IPS-NIHi11 (cell line): ENCODE data around the gene TMEM184B.

Experiments used
- DNase-seq: peaks from one replicate; pipeline ENCODE4 v3.0.0; 2012; ENCODE audit warnings: mixed read lengths, low spot score

The TMEM184B gene

DNA sequence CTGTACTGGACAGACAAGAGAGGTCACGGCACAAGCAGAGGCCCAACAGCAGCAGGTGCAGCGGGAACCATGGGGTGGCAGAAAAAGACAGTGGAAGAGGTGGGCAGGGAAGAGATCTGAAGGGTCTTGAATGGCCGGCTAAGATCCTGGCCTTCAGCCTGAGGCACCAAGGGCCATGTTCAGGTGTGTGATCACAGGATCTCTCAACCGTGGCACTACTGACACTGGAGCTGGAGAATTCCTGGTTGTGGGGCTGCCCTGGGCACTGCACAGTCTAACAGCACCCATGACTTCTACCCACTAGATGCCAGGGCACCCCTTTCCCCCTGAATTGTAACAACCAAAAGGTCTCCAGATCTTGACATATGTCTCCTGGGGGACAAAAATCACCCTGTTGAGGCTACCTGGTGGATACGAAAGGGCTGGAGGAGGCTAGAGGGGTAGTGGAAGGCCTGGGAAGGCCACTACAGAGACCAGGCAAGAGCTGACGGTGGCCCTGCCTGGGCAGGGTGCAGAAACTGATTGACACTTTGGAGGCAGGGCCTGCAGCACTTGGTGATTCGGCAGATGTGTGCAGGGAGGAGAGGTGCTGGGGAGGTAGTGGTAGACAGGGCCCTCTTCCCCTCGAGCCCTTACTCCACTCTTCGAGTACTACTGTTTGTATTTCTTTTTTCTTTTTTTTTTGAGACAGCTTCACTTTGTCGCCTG is 36.1 kb upstream of the TMEM184B start:
- no peak for DNase-seq

DNA sequence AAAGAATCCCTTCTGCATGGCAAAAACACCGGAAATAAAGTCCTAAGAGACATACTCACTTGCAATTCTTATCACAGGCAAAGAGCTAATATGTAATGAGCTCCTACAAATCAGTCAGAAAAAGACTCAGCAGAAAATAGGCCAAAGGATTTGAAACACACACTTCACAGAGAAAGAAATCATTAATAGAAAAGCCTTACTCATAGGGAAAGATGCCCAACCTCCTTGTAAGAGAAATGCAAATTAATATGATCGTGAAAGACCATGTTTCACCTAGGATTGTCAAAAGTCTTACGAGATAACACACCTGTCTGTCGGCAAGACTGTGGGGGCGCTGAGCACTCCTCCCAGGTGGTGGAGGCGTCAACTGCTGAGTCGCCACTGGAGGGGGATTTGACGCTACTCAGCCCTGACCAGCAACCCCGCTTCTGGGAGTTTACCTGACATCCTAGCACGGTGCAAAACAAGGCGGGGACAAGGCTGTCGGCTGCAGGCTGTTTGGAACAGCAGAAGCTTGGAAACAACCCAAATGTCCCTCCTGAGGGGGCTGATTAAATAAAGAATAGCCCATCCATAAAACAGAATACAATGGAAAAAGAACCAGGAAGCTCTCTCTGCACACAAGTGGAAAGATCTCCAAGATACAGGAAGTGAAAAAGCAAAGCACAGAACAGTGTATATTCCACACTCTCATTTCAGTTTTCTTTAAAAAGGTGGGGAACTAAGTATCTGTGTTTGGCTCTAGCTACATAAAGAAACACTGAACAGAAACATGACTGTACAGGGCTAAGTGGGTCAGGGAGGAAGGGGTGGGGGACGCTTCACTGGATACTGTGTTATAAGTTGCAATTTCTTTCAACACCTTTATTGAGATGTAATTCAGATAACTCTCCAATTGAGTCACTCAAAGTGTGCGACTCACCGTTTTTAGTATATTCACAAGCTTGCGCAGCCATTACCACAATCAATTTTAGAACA is 33.0 kb upstream of the TMEM184B start:
- peak; percentile 60 for DNase-seq

DNA sequence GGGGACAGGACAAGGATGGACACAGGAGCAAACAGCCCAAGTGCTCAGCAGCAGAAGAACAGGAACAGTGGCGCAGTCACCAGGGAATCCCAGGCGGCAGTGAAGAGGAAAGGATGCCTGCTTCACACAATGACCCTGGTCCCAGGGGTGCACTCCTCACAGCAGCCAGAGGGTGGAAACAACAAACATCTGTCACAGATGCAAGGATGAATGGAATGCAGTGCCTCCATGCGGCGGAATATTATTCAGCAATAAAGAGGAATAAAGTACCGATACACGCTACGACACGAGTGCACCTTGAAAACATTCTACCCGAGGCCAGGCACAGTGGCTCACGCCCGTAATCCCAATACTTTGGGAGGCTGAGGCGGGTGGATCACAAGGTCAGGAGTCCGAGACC is 31.7 kb upstream of the TMEM184B start:
- no peak for DNase-seq

DNA sequence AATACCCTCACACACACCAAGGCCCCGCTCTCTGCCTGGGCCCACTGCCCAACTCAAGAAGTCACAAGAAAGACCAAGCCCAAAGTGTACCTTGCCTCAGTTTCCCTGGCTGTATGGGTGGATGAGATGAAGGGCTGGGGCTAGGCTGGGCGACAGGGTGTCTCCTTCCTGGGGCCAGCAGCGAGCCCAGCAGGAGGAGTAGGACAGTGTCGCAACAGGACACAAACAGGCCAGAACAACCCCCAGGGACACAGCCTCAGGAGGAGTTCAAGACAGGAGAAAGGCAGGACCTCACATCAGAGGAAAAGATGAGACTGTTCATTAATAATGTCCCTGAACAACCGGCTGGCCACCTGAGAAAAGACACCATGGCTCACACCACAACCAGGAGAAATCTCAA is 31.2 kb upstream of the TMEM184B start:
- no peak for DNase-seq

DNA sequence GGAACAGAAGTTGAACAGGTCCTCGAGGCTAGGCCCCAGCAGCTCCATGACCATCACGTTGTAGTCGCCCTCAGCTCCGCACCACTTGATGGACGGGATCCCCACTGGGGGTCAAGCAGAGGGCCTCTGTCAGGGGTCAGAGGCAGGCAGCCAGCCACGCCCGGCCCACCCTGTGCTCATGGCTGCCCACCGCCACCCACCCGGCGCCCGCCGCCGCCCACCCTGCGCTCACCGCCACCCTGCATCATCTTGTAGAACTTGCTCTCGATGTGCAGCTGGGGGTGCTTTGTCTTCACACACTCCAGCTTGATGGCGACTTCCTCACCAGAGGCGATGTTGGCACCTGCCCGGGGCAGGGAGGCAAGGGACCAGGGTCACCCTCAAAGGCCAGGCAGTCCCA is 30.1 kb upstream of the TMEM184B start:
- DNase-seq = no peak

DNA sequence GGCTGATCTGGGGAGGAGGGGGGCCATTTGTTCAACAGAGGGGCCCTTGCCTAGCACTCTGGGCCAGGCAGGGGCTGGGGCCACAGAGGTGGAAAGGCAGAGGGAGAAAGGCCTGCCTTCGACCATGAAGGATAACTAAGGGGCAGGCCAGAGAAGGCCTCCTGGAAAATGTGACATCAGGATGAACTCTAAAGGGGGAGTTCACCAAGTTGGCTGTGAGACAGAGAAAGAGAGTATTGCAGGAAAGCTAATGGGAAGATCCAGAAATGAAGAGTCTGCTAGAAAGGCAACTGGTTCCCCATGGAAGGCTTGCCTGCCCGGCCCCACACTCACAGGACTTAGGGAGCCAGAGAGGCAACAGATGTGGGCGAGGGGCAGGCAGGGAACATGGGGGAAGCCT is 28.1 kb upstream of the TMEM184B start:
- no peak for DNase-seq

DNA sequence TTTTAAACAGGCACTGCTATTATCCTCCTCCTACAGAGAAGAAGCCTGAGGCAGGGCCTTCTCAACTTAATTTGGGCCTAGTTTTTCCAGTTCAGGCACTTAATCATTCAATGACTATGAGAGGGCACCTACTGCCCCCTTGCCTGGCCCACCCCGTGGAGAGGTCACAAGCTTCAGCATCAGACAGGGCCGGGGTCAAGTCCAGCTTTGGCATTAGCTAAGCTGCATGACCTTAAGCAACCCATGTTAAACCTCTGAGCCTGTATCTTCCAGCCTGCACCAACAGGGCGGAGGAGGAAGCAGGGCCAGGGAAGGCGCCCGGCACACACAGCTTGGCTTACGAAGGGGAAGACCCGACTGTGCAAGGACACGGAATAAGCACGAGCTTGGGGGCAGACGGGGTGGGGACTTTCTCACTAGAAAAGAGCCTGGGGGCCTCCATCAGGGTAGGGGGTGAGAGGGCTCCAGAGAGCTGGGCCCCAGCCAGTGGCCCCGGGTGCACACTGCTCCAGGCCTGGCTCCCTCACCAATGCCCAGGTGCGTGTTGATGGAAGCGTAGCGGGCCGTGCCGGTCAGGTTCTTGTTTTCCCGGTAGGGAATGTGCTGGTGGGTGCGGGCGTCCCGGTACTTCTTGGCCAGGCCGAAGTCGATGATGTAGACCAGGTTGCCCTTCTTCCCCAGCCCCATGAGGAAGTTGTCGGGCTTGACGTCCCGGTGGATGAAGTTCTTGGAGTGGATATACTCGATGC is 27.6 kb upstream of the TMEM184B start:
- DNase-seq = no peak

DNA sequence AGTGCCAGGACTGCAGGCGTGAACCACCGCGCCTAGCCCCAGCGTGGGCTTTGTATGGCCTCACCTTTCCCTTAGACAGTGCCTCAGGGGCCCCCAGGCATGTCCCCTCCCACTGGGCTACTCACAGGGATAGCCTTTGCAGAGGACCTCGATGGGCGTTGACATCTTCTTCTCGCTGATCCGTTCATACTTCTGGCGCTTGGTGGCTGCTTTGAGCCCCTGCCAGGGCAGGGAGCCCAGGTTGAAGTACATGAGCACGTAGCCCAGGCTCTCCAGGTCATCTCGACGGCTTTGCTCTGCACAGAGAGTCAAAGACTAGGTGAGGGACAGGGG is 26.9 kb upstream of the TMEM184B start:
- DNase-seq = no peak

DNA sequence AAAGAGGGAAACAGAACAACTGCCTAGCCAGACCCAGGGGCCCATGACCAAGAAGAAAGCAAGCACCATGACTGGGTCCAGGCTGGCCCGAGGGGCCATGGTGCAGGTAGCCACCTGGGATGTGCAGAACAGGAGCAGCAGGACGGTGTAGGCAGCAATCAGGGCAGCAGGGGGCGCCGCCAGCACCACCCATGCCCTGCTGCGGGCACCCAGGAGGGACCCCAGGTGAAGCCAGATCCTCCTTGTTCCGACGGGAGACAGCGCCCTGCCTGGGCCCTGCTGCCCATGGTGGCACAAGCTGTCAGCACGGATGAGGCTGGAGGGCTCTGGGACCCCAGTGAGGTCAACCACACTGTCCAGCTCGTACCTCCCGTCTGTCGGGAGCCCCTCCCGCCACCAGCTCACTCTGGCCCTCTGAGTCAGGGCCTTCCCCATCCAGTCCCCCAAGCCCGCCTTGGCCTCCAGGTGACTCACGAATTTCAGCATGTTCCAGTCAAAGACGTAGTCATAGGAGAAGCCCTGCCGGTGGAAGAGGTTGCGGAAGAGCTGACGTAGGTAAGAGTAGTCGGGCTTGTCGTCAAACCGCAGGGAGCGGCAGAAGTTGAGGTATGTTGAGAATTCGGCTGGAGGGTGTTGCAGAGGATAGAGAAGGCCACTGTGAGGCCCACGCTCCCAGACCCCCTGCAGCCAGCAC is 25.6 kb upstream of the TMEM184B start:
- DNase-seq = peak; percentile 84

DNA sequence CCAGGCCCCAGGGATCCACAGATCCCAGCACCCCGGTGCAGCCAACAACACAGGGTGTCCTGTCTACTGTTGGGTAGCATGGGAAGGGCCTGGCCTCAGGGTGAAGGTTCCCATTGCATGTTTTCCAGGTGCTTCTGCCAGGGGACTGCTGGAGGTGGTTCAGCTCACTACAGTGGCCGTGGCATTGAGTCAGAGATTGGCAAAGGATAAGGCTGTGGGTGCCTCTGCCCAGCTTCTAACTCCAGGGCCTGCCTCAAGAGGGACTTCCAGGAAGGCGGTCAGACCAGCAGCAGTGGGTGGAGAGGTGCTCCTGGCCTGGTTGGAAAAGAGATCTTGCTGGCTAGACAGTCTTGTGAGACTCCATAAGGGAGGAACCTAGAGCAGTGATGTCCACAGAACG is 23.6 kb upstream of the TMEM184B start:
- no peak for DNase-seq

DNA sequence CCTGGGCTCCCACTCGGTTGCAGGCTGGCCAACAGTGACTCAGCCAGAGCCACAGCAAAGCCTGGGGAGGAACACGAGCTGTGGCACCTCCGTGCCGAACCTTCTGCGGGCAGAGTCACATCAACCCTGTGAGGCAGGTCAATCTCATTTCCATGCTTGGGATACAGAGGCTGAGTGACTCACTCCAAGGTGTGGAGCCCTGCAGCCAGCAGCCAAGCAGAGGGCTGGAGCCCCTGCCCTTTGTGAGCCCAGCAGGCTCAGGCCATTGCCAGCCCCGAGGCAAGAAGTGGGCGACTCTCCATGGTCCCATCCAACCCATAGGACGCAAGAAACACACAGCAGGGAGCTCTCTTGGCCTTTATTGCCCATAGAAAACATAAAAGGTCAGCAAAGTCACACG is 23.1 kb upstream of the TMEM184B start:
- no peak for DNase-seq

DNA sequence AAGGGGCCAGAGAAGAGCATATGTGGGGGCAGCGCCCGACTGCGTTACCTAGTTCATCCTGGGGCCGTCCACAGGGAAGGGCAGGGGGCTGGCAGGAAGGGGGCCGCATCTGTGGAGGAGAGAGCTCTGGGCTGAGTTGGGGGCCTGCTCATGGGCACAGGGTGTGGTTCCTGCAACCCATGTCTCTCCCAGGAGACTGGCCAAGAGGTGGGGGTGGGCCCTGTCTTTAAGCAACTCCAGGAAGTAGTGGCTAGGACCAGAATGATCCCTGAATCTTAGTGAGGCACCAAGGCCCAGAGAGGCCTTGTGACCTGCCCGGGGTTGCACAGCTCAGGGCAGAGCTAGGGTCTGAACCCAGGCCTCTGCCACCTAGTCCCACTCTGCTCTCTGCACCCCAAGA is 22.5 kb upstream of the TMEM184B start:
- DNase-seq = no peak

DNA sequence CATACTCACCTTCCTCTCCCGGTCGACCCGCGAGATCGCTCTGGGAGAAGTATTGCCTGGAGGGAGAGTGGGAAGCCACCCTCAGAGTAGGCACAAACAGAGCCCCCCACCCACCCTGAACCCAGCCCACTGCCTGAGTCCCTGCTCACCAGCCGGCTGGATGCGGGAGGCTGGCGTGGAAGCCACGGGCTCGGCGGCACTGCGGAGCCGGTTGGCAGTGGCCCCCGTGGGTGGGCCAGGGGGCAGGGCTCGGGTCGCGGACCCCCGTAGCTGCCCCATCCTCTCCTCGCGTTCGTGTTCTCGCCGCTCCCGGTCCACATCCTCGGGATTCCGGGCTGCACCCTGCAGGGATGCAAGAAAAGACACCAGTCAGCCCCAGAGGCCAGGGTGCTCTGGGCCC is 21.4 kb upstream of the TMEM184B start:
- DNase-seq = no peak

DNA sequence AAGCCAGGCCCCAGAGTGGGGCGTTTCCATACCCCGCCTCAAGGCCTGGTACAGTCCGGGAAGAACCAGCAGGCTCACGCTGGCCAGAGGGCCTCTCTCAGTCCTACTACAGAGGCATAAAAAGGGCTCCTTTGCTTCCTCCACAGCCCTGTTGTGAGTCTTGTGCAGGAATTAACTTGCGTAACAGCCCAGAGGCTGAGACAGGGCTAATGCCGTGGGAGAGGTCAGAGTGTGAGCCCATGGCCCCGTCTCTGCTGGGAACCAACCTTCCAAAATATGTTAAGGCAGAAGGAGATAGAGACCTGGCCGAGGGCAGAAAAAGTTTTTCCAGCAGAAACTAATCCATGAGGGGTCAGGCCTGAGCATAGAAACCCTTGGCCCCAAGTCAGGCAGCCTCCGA is 19.9 kb upstream of the TMEM184B start:
- no peak for DNase-seq

DNA sequence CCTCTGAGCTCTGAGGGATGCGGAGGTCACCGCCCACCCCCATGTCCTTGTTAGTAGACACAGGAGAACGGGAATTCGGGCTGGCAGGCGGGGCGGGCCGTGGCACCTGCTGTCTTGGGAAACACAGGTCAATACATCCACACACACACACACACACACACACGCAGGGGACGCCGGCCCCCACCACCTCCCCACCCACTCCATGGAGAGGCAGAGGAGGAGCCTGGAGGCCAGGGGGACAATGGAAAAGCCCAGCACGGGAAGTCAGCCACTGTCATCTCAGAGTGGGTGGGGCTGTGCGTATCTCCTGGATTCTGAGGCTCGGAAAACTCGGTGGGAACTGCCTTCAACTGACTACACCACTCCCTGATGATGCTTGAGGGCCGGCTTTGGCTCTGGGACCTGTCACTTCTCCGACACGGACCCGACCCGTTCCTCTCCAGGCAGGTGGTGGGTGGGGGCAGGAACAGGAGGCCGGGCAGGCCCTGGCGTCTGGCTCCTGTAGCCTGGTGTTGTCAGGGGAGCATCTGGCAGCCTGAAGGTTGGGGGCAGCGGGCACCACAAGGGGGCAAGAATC is 18.5 kb upstream of the TMEM184B start:
- no peak for DNase-seq

DNA sequence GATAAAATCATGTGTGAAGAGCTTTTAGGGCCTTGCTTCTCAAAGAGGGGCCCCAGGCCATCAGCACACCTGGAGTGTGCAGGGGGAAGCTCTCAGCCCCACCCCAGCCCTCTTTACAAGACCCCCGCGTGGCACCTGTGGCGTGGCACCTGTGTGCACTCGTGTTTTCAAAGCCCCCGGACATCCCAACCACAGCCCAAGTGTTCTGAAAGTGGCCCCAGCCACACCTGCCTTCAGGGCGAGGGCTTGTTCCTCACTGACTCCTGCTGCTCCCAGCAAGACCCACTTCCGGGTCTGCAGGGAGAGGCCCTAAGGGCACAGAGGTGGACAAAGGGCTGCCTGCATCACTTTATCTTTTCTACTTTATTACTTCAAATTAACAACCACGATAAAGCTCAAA is 17.5 kb upstream of the TMEM184B start:
- DNase-seq = no peak

DNA sequence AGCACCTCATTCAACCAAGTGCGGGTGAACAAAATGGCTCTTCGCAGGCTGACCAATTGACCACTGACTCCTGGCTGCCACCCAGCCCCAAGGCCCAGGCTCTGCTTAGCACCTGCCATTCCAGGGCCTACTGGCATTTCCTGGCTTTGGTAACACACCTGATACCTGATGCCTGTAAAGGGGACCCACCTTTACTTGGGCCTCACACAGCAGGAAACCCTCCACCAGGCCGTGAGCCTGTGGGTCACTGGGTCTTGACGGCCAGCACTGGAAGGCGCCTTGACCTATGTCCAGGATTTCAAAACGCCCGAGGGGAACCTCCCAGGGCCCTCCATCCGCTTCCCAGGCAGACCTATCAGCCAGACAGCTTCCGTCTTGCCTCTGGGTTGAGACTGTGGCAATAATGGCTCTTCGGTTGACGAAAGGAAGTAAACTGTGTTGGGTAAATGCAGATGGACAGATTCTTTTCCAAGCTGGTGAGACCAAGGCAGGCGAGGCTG is 16.8 kb upstream of the TMEM184B start:
- no peak for DNase-seq

DNA sequence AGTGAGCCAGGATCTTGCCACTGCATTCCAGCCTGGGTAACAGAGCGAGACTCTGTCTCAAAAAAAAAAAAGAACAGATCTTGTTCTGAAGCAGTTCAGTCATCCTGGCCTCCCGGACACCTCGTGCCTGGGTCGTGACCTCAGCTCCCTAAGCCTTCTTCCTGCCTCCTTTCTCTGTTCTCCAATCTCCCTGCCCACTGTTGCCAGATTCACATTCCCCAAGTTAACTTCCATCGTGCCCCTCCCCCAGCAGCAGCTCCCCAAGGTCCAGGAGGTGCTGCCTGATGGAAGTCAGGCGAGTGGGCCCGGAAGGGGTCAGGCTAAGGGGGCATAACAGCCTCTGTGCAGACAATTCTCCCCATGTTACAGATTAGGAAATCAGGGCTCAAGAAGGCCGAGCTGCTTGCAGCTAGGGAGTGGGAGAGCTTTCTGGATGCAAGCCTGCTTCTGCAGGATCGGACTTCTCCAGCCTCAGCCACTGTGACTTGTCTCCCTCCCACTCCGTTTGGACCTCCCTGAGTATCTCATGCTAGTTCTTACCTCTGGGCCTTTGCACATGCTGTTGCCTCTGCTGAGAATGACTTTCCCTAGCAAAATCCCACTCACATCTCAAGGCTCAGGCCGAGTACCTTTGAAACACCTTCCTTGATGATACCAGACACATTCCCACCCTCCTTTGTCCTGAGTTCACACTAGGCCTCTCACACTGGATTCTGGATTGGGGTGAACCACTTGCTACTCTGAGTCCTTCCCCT is 14.3 kb upstream of the TMEM184B start:
- no peak for DNase-seq

DNA sequence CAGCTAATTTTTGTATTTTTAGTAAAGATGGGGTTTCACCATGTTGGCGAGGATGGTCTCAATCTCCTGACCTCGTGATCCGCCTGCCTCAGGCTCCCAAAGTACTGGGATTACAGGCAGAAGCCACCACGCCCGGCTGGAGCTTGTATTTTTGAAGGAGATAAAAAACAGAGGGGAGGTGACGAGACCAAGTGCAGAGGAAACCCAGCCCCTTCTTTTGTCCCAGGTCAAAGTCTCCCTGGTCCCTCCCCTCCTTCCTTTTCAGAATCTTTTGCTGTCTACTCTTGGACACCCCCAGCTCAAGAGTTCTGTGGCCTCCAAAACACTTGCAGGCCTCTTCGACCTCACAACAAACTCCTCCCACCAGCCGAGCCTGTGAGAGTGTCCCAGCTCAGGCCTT is 12.2 kb upstream of the TMEM184B start:
- no peak for DNase-seq

DNA sequence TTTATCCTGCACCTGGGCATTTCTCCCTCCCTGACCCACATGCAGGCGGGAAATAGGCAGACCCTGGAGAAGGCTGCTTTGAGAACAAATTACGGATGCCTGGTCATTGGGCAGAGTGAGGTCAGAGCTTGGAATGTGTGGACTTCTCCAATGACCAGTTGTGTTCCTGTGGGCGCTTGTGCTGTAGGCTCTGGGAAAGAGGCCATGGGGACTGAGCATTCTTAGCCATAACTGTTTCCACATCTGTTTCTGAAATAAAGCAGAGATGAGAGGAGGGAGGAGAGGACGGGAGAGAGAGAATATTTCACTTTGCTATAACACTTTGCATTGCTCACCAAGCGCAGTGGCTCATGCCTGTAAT is 11.2 kb upstream of the TMEM184B start:
- DNase-seq = no peak

DNA sequence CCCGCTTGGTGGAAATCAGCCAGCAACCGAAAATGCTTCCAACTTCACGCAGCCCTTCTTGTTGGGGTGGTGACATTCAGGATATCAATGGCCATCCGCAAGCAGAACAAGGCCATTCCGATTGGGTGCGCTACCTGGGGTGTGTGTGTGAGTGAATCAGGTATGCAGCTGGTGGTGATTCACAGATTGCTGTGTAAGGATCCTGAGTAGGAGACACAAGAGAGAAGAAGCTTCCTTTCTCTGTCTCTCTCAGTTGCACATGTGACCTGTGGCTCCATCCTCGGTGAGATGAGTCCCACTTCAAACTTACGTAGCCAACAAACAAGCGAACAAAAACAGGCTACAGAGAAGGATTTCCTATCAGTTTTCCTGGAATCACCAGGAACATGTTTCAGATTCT is 9.6 kb upstream of the TMEM184B start:
- DNase-seq = no peak
